ENCODE measurements around the gene OTOGL.

DNA sequence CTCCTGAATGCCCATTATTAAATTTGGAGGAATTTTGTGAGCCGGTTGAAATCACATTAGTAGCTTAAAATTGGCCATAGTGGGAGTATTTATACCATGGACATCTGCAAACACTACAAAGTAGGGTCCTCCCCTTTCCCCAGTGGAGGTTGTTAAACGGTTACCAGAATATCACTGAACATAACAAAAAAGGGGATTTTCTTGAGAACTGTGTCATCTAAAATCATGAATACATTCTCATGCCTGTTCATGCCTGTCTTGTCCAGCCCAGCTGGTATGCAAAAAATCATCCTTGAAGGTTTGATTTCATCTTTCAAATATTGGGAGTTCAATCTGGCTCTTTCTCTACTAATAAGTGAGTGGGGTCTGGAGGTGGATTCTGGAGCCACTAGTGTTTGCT is 96.4 kb downstream of the OTOGL start:
- TF ChIP-seq, protein P1, sequence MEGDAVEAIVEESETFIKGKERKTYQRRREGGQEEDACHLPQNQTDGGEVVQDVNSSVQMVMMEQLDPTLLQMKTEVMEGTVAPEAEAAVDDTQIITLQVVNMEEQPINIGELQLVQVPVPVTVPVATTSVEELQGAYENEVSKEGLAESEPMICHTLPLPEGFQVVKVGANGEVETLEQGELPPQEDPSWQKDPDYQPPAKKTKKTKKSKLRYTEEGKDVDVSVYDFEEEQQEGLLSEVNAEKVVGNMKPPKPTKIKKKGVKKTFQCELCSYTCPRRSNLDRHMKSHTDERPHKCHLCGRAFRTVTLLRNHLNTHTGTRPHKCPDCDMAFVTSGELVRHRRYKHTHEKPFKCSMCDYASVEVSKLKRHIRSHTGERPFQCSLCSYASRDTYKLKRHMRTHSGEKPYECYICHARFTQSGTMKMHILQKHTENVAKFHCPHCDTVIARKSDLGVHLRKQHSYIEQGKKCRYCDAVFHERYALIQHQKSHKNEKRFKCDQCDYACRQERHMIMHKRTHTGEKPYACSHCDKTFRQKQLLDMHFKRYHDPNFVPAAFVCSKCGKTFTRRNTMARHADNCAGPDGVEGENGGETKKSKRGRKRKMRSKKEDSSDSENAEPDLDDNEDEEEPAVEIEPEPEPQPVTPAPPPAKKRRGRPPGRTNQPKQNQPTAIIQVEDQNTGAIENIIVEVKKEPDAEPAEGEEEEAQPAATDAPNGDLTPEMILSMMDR (IDR thresholded peaks at IDR 0.05; ENCODE audit: insufficient read depth, low read length): no peak
- TF ChIP-seq, protein P2, sequence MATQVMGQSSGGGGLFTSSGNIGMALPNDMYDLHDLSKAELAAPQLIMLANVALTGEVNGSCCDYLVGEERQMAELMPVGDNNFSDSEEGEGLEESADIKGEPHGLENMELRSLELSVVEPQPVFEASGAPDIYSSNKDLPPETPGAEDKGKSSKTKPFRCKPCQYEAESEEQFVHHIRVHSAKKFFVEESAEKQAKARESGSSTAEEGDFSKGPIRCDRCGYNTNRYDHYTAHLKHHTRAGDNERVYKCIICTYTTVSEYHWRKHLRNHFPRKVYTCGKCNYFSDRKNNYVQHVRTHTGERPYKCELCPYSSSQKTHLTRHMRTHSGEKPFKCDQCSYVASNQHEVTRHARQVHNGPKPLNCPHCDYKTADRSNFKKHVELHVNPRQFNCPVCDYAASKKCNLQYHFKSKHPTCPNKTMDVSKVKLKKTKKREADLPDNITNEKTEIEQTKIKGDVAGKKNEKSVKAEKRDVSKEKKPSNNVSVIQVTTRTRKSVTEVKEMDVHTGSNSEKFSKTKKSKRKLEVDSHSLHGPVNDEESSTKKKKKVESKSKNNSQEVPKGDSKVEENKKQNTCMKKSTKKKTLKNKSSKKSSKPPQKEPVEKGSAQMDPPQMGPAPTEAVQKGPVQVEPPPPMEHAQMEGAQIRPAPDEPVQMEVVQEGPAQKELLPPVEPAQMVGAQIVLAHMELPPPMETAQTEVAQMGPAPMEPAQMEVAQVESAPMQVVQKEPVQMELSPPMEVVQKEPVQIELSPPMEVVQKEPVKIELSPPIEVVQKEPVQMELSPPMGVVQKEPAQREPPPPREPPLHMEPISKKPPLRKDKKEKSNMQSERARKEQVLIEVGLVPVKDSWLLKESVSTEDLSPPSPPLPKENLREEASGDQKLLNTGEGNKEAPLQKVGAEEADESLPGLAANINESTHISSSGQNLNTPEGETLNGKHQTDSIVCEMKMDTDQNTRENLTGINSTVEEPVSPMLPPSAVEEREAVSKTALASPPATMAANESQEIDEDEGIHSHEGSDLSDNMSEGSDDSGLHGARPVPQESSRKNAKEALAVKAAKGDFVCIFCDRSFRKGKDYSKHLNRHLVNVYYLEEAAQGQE (IDR thresholded peaks at IDR 0.05; ENCODE audit: insufficient replicate concordance, low read depth): no peak
- TF ChIP-seq POLR2AphosphoS5 (IDR thresholded peaks at IDR 0.05; ENCODE audit: low read depth) (no peak), GABPA (IDR thresholded peaks at IDR 0.05; ENCODE audit: low read depth) (no peak), SPI1 (IDR thresholded peaks at IDR 0.05; ENCODE audit: borderline replicate concordance, low read depth) (no peak)
